ENCODE results near the gene PCDHGA5.
"Not testable (repeated sequence)": the region's sequence is repeated elsewhere in the genome, so short reads cannot be mapped to it uniquely, and the experiment has no call there.

Gene PCDHGA5

DNA sequence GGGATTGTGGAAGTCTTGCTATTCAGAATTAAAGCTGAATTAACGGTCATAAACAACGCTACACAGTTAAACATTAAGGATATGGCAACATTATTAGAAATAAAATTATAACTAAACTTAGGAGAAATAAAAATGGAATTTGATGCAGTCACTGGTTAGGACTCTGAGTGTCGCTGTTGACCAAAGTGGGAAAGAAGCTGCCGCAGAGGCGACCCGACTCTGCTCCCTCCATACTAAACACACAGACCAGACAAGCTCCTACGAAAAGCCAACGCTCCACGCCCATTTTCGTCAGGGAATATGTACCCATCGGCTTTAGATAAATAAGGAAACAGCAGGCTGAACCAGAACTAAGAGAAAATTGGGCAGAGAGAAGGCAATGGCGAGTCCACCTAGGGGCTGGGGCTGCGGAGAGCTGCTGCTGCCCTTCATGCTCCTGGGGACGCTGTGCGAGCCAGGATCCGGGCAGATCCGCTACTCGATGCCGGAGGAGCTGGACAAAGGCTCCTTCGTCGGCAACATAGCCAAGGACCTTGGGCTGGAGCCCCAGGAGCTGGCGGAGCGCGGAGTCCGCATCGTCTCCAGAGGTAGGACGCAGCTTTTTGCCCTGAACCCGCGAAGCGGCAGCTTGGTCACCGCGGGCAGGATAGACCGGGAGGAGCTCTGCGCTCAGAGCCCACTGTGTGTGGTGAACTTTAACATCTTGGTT is at the start of gene PCDHGA5:
Gene PCDHGA5 (plus strand): TSS at position 211 of the 709 bp plus-strand sequence. CDS start 169 bp downstream, at position 380.
- peak; percentile 35 for DNase-seq

- DNase-seq, result not testable (repeated sequence)
Measured at GRCh38 chr5:141316963-141317362, 47.0 kb upstream of the PCDHGA5 start.

DNA sequence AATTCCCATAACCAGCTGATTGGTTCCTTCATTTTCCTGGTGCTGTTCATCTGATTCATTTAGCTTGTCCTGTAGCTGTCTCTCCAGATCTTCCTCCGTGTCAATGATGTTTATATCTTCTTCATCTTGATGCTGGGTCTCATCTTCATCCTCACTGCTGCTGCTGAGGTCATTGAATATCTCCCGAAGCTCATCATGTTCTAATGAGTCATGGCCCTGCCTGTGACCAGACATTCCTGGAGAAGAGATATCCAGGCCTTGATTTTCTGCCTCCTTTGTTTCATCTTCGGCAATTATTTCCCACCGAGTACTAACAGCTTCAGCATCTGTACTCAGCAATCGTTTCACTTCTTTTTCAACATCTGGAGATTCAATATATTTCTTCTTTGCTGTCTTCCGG is 44.8 kb upstream of the PCDHGA5 start:
- DNase-seq, result no peak

- no peak for DNase-seq
Measured at GRCh38 chr5:141319699-141320098, 44.3 kb upstream of the PCDHGA5 start.

DNA sequence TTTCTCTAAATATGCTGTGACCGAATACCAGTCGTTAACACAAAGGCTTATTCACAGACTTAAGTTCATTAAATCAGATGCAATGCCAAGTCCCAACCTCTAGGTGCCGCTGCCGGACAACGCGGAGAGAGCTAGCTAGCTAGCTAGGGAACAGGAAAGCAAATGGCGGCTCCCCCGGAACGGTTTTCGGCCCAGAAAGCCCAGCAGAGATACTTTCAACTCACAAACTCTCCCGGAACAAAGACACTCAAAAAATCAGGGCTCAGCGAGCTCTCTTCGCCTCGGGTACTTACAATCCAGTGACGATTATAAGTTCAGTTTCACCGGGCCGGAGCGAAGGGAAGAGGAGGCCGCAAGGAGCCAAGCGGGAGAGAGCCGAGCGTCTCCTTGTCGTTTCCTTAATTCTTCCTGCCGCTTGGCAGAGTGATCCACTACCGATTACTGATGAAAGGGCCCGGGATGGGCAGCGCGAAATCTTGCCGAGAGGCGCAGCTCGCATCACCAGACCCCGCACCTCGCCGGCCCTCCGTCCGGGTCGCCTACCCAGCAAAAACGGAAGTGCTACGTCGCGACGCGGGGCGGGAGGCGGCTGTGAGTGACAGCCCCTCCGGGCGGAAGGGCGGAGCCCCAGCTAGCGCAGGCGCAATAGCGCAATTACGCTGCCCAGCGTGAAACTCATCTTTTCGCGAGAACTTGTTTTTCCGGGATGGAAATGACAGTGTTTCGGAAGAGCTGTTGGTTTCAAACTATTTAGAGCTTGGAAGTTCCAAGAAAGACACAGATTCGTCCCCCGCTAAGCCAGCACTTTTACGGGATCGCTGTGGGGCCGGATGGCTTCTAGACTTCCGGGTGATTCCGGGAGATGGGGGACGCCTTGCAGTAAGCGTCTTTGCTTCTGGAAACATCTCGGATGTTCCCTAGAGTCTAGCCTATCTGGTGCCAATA is 43.5 kb upstream of the PCDHGA5 start, which contains the start of gene TAF7:
Gene TAF7 (minus strand): TSS at position 560 of the 945 bp plus-strand sequence. CDS start 740 bp downstream, outside the sequence.
- DNase-seq, result peak; percentile 93

DNA sequence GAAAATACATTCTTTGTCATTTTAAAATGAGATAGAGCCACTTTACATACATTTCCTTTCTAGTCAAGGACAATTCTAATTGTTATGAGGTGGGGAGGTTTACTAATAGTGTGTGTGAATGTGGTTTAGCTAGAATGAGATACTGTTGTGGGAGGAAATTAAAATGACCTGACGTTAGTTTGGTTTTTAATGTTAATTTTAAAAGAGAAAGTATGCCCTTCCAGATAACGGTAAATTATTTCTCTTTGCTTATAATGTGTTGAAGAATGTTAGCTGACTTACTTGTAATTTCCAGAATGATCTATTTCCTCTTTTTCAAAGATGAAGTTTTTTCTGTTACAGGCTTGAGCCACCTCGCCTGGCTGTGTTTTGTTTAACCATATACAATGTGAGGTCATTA is 41.7 kb upstream of the PCDHGA5 start:
- no peak for DNase-seq

DNA sequence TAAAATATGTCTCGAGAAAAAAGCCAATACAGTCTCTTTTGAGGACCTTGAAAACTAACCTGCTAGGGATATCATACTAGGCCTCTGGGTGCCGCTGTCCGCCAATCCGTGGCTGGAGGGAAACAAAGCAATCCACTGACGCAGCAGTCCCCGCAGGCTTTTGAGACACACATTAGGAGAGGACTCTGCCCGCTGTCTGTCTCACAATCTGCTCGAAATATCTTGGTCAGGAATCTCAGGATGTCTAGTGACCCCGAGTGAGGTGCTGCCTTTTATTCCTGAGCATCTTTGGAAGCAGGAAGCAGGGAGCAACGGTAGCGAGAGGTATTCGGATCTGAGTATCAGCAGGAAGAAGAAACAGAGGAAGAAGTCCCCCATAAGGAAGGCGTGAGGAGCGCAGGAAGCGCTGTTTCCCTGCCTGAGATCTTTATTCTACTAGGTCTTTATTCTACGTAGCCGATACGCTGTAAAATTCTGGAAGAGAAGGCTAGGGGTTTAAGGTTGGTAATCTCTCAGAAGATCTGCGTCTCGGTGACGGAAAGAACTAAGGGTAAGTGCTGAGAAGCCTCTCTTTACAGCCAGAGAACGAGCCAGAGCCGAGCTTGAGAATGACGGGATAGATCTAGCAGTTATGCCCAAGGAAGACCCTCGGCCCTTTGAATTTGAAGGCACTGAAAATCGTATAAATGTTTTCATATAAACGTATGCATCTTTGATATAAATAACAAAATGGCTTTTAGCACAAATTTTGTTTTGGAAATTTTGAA is 37.7 kb upstream of the PCDHGA5 start:
- peak; percentile 74 for DNase-seq

- no peak for DNase-seq
Measured at GRCh38 chr5:141328231-141328630, 35.7 kb upstream of the PCDHGA5 start.

DNA sequence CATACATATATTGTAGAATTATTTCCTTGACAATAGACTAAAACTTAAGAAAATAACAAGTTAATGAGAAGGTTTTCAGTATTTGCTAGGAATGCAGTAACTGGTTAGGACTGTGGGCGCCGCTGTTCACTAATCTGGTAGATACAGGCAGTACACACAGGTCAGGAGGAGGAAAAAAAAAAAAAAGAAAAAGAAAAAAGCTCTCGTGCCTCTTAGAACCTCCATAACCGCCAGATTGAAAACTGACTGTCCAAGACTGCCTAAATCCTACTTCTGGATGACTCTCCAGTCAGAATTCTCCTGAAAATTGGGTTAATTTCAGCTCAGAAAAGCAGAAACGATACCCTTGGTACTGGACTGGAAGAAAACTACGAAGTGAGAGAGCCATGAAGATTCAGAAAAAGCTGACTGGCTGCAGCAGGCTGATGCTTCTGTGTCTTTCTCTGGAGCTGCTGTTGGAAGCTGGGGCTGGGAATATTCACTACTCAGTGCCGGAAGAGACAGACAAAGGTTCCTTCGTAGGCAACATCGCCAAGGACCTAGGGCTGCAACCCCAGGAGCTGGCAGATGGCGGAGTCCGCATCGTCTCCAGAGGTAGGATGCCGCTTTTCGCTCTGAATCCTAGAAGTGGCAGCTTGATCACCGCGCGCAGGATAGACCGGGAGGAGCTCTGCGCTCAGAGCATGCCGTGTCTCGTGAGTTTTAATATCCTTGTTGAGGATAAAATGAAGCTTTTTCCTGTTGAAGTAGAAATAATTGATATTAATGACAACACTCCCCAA is 33.5 kb upstream of the PCDHGA5 start, which contains the start of gene PCDHGA1:
Gene PCDHGA1 (plus strand): TSS at position 216 of the 782 bp plus-strand sequence.
- peak; percentile 35 for DNase-seq

- not testable (repeated sequence) for DNase-seq
Measured at GRCh38 chr5:141332571-141332970, 31.4 kb upstream of the PCDHGA5 start.

- DNase-seq, result peak; percentile 56
Measured at GRCh38 chr5:141338538-141339306, 25.2 kb upstream of the PCDHGA5 start, which contains the start of gene PCDHGA2. PCDHGA2 (plus strand) TSS chr5:141338760.

DNA sequence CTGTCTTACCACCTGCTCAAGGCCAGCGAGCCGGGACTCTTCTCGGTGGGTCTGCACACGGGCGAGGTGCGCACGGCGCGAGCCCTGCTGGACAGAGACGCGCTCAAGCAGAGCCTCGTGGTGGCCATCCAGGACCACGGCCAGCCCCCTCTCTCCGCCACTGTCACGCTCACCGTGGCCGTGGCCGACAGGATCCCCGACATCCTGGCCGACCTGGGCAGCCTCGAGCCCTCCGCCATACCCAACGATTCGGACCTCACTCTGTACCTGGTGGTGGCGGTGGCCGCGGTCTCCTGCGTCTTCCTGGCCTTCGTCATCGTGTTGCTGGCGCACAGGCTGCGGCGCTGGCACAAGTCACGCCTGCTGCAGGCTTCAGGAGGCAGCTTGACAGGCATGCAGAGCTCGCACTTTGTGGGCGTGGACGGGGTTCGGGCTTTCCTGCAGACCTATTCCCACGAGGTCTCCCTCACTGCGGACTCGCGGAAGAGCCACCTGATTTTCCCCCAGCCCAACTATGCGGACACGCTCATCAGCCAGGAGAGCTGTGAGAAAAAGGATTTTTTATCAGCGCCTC is 23.1 kb upstream of the PCDHGA5 start:
- not testable (repeated sequence) for DNase-seq

DNA sequence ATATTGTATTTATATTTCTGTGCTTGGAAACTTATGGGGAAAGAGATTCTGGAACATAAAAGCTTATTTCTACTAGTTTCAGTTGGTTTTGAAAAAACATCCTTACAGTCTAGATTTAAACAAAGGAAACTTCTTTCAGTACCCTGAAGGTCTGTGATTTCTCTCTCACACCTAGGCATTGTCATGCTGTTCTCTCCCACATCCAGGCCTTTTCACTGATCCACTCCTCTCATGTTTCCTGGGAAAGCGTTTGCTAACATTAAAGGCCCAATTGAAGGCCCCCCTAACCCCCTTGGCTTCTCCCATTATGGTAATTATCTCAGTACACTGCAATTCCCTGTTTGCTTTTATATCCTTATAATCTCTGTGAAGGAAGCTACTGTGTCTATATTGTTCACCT is 21.2 kb upstream of the PCDHGA5 start:
- no peak for DNase-seq

DNA sequence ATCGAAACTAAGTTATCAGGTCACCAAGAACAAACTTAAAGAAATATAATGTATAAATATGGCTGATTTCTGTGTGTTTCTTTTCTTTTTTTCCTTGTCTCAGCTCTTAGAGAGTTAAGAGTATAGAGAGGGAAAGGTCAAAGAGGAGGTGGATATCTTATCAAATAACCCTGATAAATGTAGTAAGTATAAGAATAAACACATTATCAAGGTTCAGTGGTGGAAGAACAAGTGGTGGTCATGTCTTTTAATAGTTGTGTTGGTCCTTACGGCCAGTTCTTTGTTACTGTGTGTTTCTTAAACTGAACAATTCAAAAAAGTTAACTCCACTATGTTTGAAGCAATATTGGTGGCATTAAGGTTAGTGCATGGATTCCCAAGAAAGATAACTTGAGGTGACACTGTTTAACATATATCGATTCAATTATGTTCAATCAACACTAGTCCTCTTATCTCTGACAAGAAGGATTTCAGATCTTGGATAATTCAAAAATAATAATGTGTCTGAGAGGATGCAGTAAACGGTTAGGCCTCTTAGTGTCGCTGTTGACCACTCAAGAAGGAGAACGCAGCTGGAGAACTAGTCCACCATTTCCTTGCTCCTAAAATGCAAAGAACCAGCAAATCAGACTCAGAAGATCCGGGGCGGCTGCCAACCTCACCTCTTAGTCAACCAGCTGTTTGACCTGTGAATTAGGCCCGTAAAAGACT is 20.6 kb upstream of the PCDHGA5 start, which contains the start of gene PCDHGA3:
Gene PCDHGA3 (plus strand): TSS at position 588 of the 711 bp plus-strand sequence. CDS start 205 bp downstream, outside the sequence.
- DNase-seq, result peak; percentile 60

GRCh38 chr5:141343953-141344463 is 20.0 kb upstream of the PCDHGA5 start:
- no peak for DNase-seq

DNA sequence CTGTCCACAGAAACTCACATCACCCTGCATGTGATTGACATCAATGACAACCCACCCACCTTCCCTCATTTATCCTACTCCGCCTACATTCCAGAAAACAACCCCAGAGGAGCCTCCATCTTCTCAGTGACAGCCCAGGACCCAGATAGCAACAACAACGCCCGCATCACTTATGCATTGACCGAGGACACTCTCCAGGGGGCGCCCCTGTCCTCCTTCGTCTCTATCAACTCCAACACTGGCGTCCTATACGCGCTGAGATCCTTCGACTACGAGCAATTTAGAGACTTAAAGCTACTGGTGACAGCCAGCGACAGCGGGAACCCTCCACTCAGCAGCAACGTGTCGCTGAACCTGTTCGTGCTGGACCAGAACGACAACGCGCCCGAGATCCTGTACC is 18.6 kb upstream of the PCDHGA5 start:
- no peak for DNase-seq

DNA sequence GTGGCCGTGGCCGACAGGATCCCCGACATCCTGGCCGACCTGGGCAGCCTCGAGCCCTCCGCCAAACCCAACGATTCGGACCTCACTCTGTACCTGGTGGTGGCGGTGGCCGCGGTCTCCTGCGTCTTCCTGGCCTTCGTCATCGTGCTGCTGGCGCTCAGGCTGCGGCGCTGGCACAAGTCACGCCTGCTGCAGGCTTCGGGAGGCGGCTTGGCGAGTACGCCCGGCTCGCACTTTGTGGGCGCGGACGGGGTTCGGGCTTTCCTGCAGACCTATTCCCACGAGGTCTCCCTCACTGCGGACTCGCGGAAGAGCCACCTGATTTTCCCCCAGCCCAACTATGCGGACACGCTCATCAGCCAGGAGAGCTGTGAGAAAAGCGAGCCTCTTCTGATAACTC is 17.9 kb upstream of the PCDHGA5 start:
- not testable (repeated sequence) for DNase-seq

DNA sequence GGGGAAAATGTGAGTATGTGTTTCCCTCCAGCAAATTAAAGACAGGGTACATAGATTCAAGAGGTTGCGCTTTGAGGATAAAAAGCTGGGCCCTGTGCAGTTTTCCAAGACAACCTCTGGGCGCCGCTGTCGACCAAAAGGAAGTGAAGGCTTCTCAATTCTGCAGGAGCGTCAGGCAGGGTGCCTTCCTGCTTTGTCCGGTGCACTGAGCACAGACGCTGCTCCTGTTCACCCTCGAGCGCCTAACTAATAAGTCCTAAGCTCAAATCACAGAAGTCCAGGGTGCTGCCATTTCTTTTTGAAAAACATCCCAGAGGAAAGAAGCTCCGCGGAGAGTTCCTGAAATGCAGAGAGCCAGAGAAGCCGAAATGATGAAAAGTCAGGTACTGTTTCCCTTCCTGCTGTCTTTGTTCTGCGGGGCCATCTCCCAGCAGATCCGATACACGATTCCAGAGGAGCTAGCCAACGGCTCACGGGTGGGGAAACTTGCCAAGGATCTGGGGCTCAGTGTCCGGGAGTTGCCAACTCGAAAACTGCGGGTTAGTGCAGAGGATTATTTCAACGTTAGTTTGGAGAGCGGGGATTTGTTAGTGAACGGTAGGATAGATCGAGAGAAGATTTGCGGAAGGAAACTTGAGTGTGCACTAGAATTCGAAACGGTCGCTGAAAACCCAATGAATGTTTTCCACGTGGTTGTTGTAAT is 13.9 kb upstream of the PCDHGA5 start, which contains the start of gene PCDHGB1:
Gene PCDHGB1 (plus strand): TSS at position 183 of the 703 bp plus-strand sequence. CDS start 162 bp downstream, at position 345.
- peak; percentile 53 for DNase-seq

GRCh38 chr5:141351591-141351990 is 12.4 kb upstream of the PCDHGA5 start:
- DNase-seq, result no peak

All from fibroblast of skin of right biceps (primary cell).